Astrocyte (in vitro differentiated cells and primary cell): ENCODE results near the gene FAM78B. TPM values are rescaled to one million over a fixed set of nuclear protein-coding genes. Genes with fewer than 3 reads are reported as not detected.
A peak's percentile ranks its signal among the peaks of the same experiment; 100 is the strongest.

Experiments used
- DNase-seq: peaks from one replicate; pipeline ENCODE4 v3.0.0-alpha.2; 2010; ENCODE audit warnings: low read depth
- FAIRE-seq: peaks from 2 replicates; lab custom pipeline; 2011; peaks lifted over from hg19 to GRCh38; lab: Jason Lieb, UNC
- H2AFZ ChIP-seq: 2 replicates; pipeline ENCODE4 v1.6.0; 2012; ENCODE audit warnings: low read depth, low read length, inconsistent platforms
- H3K27ac ChIP-seq: 2 replicates; pipeline ENCODE4 v1.5.1; 2011; ENCODE audit warnings: low read depth, low read length, inconsistent platforms
- H3K27me3 ChIP-seq: 2 replicates; pipeline ENCODE4 v1.6.0; 2011; ENCODE audit warnings: low read length, inconsistent platforms; ENCODE audit not compliant: insufficient read depth
- H3K36me3 ChIP-seq: 2 replicates; pipeline ENCODE4 v1.5.1; 2011; ENCODE audit warnings: low read length, inconsistent platforms; ENCODE audit not compliant: insufficient read depth
- H3K4me1 ChIP-seq: 2 replicates; pipeline ENCODE4 v1.5.1; 2011; ENCODE audit warnings: low read length, inconsistent platforms; ENCODE audit not compliant: insufficient read depth
- H3K4me2 ChIP-seq: 2 replicates; pipeline ENCODE4 v1.6.0; 2012; ENCODE audit warnings: low read length, inconsistent platforms
- H3K4me3 ChIP-seq: 2 replicates; pipeline ENCODE4 v1.5.1; 2011; ENCODE audit warnings: low read depth, mild to moderate bottlenecking, low read length, inconsistent platforms; ENCODE audit not compliant: insufficient read depth
- H3K79me2 ChIP-seq: 2 replicates; pipeline ENCODE4 v1.6.0; 2012; ENCODE audit warnings: mild to moderate bottlenecking, low read length, inconsistent platforms; ENCODE audit not compliant: insufficient read depth
- H3K9ac ChIP-seq: 2 replicates; pipeline ENCODE4 v1.6.0; 2012; ENCODE audit warnings: mild to moderate bottlenecking, low read length, inconsistent platforms
- H3K9me3 ChIP-seq: 2 replicates; pipeline ENCODE4 v1.5.1; 2012; ENCODE audit warnings: low read depth, mild to moderate bottlenecking, low read length, inconsistent platforms; ENCODE audit not compliant: insufficient read depth
- H4K20me1 ChIP-seq: 2 replicates; pipeline ENCODE4 v1.6.0; 2012; ENCODE audit warnings: low read length, inconsistent platforms; ENCODE audit not compliant: insufficient read depth
- H3K27ac Mint-ChIP-seq: one replicate; pipeline ENCODE4 v1.8.0; 2021; ENCODE audit warnings: mild to moderate bottlenecking, mixed read lengths; ENCODE audit not compliant: unreplicated experiment
- H3K27me3 Mint-ChIP-seq: one replicate; pipeline ENCODE4 v1.8.0; 2021; ENCODE audit warnings: low read depth, mixed read lengths; ENCODE audit not compliant: unreplicated experiment
- H3K36me3 Mint-ChIP-seq: one replicate; pipeline ENCODE4 v1.8.0; 2021; ENCODE audit warnings: low read depth, mixed read lengths; ENCODE audit not compliant: unreplicated experiment
- H3K4me1 Mint-ChIP-seq: one replicate; pipeline ENCODE4 v1.8.0; 2021; ENCODE audit warnings: low read depth, mixed read lengths; ENCODE audit not compliant: unreplicated experiment
- H3K4me3 Mint-ChIP-seq: one replicate; pipeline ENCODE4 v1.8.0; 2021; ENCODE audit warnings: mild to moderate bottlenecking, moderate library complexity, mixed read lengths; ENCODE audit not compliant: unreplicated experiment
- H3K9me3 Mint-ChIP-seq: one replicate; pipeline ENCODE4 v1.8.0; 2021; ENCODE audit warnings: mild to moderate bottlenecking, mixed read lengths; ENCODE audit not compliant: unreplicated experiment
- CTCF ChIP-seq: IDR thresholded peaks from 2 replicates; pipeline ENCODE4 v1.5.1; 2011; ENCODE audit warnings: low read depth, mild to moderate bottlenecking, inconsistent platforms, low read length, moderate library complexity; ENCODE audit not compliant: insufficient read depth
- EZH2 ChIP-seq: IDR thresholded peaks from 2 replicates; pipeline ENCODE4 v1.6.1; 2012; ENCODE audit warnings: mild to moderate bottlenecking, low read length, inconsistent platforms; ENCODE audit not compliant: insufficient read depth
- total RNA-seq: library from RNA; stranded (reverse); gene quantifications from 2 replicates; pipeline ENCODE4 v1.2.1, GENCODE V29; 2021

The FAM78B gene
- total RNA-seq, 1 donor from 2014 or later: 0.20 TPM

DNA sequence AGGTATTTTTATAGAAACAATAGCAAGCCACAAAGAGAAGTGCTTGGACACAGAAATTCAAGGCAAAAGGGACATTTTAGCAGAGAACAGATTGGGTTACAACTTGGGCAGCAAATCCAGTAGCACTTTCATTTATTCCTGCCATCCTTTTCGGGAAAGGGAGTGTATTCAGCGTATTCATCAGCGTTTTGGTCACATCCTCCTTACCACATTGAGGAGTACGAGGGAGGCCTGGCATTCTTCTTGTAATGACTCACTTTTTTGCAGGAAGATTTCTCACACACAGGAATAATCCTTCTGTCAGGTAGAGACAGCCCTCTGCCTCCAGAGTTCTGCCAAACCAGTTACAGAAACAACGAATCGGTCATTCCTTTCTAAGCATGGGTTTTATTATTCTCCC, 18.1 kb upstream of the FAM78B start:
- Mint-ChIP-seq H3K36me3 (no peaks in the 10 kb centered on the region), H3K9me3 (peaks cover 5% of the 10 kb centered on the region), H3K27ac (peak overlapping the region; percentile 63), H3K4me3 (no peak overlapping the region), H3K27me3 (peaks cover 6% of the 10 kb centered on the region), H3K4me1 (peaks cover 32% of the 10 kb centered on the region)
- Histone ChIP-seq H3K27me3 (no peaks in the 10 kb centered on the region), H3K9me3 (no peaks in the 10 kb centered on the region), H2AFZ (no peak overlapping the region), H3K4me3 (peak overlapping the region; percentile 26), H3K27ac (peak overlapping the region; percentile 27), H3K4me1 (peaks cover 13% of the 10 kb centered on the region), H3K9ac (peak overlapping the region; percentile 17), H3K79me2 (no peaks in the 10 kb centered on the region), H3K36me3 (no peaks in the 10 kb centered on the region), H4K20me1 (no peaks in the 10 kb centered on the region), H3K4me2 (peak overlapping the region; percentile 66)
- FAIRE-seq (no peak), DNase-seq (peak; percentile 98)
- no peak for TF ChIP-seq EZH2
- no peak for TF ChIP-seq CTCF

DNA sequence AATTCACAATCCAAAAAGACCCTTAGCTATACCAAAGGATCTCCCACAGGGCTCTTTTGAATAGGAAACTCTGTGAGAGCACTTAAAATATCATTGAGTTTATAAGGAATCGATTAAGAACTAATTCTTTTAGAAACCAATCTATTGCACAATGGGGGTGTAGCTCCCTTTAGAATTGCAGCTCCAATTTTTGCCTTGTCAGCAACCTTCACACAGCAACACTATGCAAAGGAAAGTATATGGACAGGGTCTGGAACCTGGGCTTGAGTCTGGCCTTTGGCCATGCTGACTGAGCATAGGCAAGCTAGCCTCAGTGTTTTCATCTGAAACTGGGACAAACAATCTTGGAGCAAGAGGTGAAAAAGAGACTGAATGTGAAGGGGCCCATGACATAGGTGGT, 17.2 kb upstream of the FAM78B start:
- Histone ChIP-seq H2AFZ (no peak overlapping the region), H4K20me1 (no peaks in the 10 kb centered on the region), H3K9me3 (no peaks in the 10 kb centered on the region), H3K79me2 (no peaks in the 10 kb centered on the region), H3K4me3 (no peak overlapping the region), H3K36me3 (no peaks in the 10 kb centered on the region), H3K4me2 (peak overlapping the region; percentile 66), H3K9ac (no peak overlapping the region), H3K4me1 (peaks cover 13% of the 10 kb centered on the region), H3K27ac (no peak overlapping the region), H3K27me3 (no peaks in the 10 kb centered on the region)
- DNase-seq (no peak), FAIRE-seq (no peak)
- peaks cover 6% of the 10 kb centered on the region for H3K27me3 Mint-ChIP-seq
- H3K4me1 Mint-ChIP-seq: peaks cover 25% of the 10 kb centered on the region
- H3K27ac Mint-ChIP-seq: peak overlapping the region; percentile 63
- H3K9me3 Mint-ChIP-seq: peaks cover 5% of the 10 kb centered on the region
- TF ChIP-seq EZH2 (no peak), CTCF (no peak)
- no peaks in the 10 kb centered on the region for H3K36me3 Mint-ChIP-seq
- H3K4me3 Mint-ChIP-seq: no peak overlapping the region

DNA sequence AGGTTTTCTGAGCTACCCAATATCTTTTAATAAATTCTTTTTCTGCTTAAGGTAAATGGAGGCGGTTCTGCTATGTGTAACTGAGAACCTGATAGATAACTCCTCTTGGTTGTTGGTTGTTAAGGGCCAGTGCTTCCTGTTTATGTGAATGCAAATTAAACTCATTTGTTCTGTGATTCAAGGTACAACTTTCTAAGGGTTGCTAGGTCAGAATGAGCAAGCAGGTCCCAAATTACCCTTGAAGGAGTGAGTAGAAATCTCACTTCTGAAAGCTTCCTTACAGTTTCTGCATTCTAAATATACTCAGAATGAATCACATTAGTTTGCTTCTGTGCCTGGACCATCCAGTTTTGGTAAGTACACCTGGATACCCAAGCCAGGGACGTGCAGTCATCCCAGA, 15.5 kb upstream of the FAM78B start:
- no peak overlapping the region for H3K4me2 ChIP-seq
- no peak for FAIRE-seq
- no peak overlapping the region for H3K27ac Mint-ChIP-seq

More for the DNA sequence above, 15.5 kb upstream of the FAM78B start:
- Histone ChIP-seq H3K9ac (no peak overlapping the region), H3K79me2 (no peaks in the 10 kb centered on the region), H3K36me3 (no peaks in the 10 kb centered on the region), H3K4me3 (no peak overlapping the region), H3K4me1 (peaks cover 13% of the 10 kb centered on the region), H3K9me3 (no peaks in the 10 kb centered on the region), H3K27ac (no peak overlapping the region), H4K20me1 (no peaks in the 10 kb centered on the region), H3K27me3 (no peaks in the 10 kb centered on the region), H2AFZ (no peak overlapping the region)
- Mint-ChIP-seq H3K36me3 (no peaks in the 10 kb centered on the region), H3K9me3 (peaks cover 3% of the 10 kb centered on the region), H3K4me3 (no peak overlapping the region), H3K27me3 (peaks cover 14% of the 10 kb centered on the region), H3K4me1 (peaks cover 17% of the 10 kb centered on the region)
- TF ChIP-seq CTCF (no peak), EZH2 (no peak)
- DNase-seq: no peak
